Mucosa of descending colon (tissue), 3 donors: ENCODE results near the gene PITX3. TPM values are rescaled to one million over a fixed set of nuclear protein-coding genes. Genes with fewer than 3 reads are reported as not detected.

Source experiments
- ATAC-seq: fragments of 200-7000 bp; cut with Tn5 transposase; one replicate; pipeline ENCODE4 v1.9.1; 2020; ENCODE audit warnings: mild to moderate bottlenecking, moderate library complexity
- DNase-seq, 3 donors: peaks; one replicate each; pipeline ENCODE4 v3.0.0-alpha.2; 2020
- H3K36me3 ChIP-seq: fragments of 200-600 bp; one replicate; pipeline ENCODE4 v1.8.0; 2021; ENCODE audit warnings: low read depth, mild to moderate bottlenecking
- H3K4me1 ChIP-seq: fragments of 200-600 bp; one replicate; pipeline ENCODE4 v1.8.0; 2021; ENCODE audit warnings: low read depth, mild to moderate bottlenecking
- H3K4me3 ChIP-seq: fragments of 200-600 bp; one replicate; pipeline ENCODE4 v1.8.0; 2021; ENCODE audit warnings: mild to moderate bottlenecking
- H3K9me3 ChIP-seq: fragments of 200-600 bp; one replicate; pipeline ENCODE4 v1.8.0; 2021; ENCODE audit warnings: mild to moderate bottlenecking
- CTCF ChIP-seq: fragments of 200-600 bp; IDR thresholded peaks from one replicate; pipeline ENCODE4 v1.8.0; 2022; ENCODE audit warnings: antibody characterized with exemption, mild to moderate bottlenecking
- intact Hi-C, 2 donors: fragments of 100-400 bp; cut with DNase I in 1 of 2; cut with micrococcal nuclease in 1 of 2; formaldehyde crosslinking; loops; one replicate each; pipeline versions ENCODE4 v1.11.0 to v1.11.1; 2022; cut with DNase I, micrococcal nuclease
- total RNA-seq, 3 donors: library from RNA; stranded (reverse); fragmentation: NEBNext Ultra II Directional in 2 of 3; extraction: Animal tissue kit (Norgen Biotek cat#: 25700) in 2 of 3; gene quantifications; one replicate each; pipeline versions ENCODE4 v1.2.1 to v1.2.4, GENCODE V29; 2021 to 2023
- donor health status: DM: no; HTN: no; CAD: no; lungs with moderate emphysema.
- donor health status: DM: no; HTN: no; CAD: no.
- donor health status: DM: no; HTN: yes; CAD: no.

Gene PITX3
- total RNA-seq, 3 donors from 2014 or later: not detected

GRCh38 chr10:102280397-102281101 lies 39.2 kb upstream of the PITX3 start:
- Histone ChIP-seq H3K9me3 (no peaks in the 10 kb centered on the region), H3K36me3 (no peaks in the 10 kb centered on the region), H3K4me3 (no peak overlapping the region), H3K4me1 (peaks cover 2% of the 10 kb centered on the region)
- no peak for DNase-seq
- ATAC-seq: peak; percentile 41
- intact Hi-C loops: no loop called here
- TF ChIP-seq CTCF: no peak

- intact Hi-C loops: no loop called here
- Histone ChIP-seq H3K36me3 (no peaks in the 10 kb centered on the region), H3K4me3 (no peak overlapping the region), H3K4me1 (peaks cover 2% of the 10 kb centered on the region), H3K9me3 (no peaks in the 10 kb centered on the region)
- TF ChIP-seq CTCF: no peak
- ATAC-seq (no peak), DNase-seq (no peak)
Measured at GRCh38 chr10:102279104-102279503, 37.8 kb upstream of the PITX3 start.

GRCh38 chr10:102275343-102275742 lies 34.0 kb upstream of the PITX3 start:
- no peaks in the 10 kb centered on the region for H3K9me3 ChIP-seq
- no peak for TF ChIP-seq CTCF
- DNase-seq: no peak
- no peak for ATAC-seq
- no peaks in the 10 kb centered on the region for H3K36me3 ChIP-seq
- intact Hi-C loops: no loop called here
- H3K4me1 ChIP-seq: peaks cover 2% of the 10 kb centered on the region
- H3K4me3 ChIP-seq: no peak overlapping the region

GRCh38 chr10:102274062-102274461 lies 32.8 kb upstream of the PITX3 start:
- no peaks in the 10 kb centered on the region for H3K36me3 ChIP-seq
- intact Hi-C loops: no loop called here
- peaks cover 2% of the 10 kb centered on the region for H3K4me1 ChIP-seq
- no peak for TF ChIP-seq CTCF
- ATAC-seq (no peak), DNase-seq (no peak)
- no peaks in the 10 kb centered on the region for H3K9me3 ChIP-seq
- no peak overlapping the region for H3K4me3 ChIP-seq

GRCh38 chr10:102269017-102269416 lies 27.7 kb upstream of the PITX3 start:
- DNase-seq (no peak), ATAC-seq (peak; percentile 19)
- intact Hi-C loops: no loop called here
- Histone ChIP-seq H3K9me3 (no peaks in the 10 kb centered on the region), H3K4me3 (no peak overlapping the region), H3K36me3 (no peaks in the 10 kb centered on the region), H3K4me1 (peaks cover 11% of the 10 kb centered on the region)
- no peak for TF ChIP-seq CTCF
